Measurements from ENCODE around the gene KCTD1. TPM values are rescaled to one million over a fixed set of nuclear protein-coding genes. Genes with fewer than 3 reads are reported as not detected.

KCTD1 gene
- total and polyA plus RNA-seq, 10 of the 15 experiments (the other 5 are each of a cell fraction or from before 2014, with no cell fraction given): 1.5 to 13.4 (median 5.5) TPM

- RAD21 ChIA-PET (ENCODE audit: unreplicated experiment): interaction anchor here (0.7 kb wide), 1 partner anchor 79 kb away, joined by 3 read pairs; no protein-coding TSS in a partner anchor
- H2AFZ ChIP-seq (ENCODE audit: control insufficient read depth, low read depth, low read length): no peak overlapping the region
- H3K27me3 ChIP-seq (replicated peaks in 1 of 2; ENCODE audit: control insufficient read depth in 2 of 2, insufficient read depth in 2 of 2, low read length in 1 of 2): no peaks in the 10 kb centered on the region
- no peak overlapping the region for H3K4me3 ChIP-seq
- no peaks in the 10 kb centered on the region; the same call in 1 of the 2 replicates for H3K4me1 ChIP-seq (ENCODE audit: control insufficient read depth, insufficient read depth, low read length)
- FAIRE-seq: no peak
- H3K27ac ChIP-seq (ENCODE audit: control insufficient read depth, insufficient read depth): no peak overlapping the region
- no peak overlapping the region for H3K9ac ChIP-seq (ENCODE audit: control insufficient read depth, insufficient read depth, low read length)
- TF ChIP-seq KAT2A (conservative IDR thresholded peaks at IDR 0.05; ENCODE audit: control insufficient read depth, low read depth, low read length): no peak
- no peak for TF ChIP-seq ETV6 (conservative IDR thresholded peaks at IDR 0.05 in 1 of 2, IDR thresholded peaks at IDR 0.05 in 1 of 2; ENCODE audit: borderline replicate concordance in 1 of 2, low read depth in 1 of 2)
- TF ChIP-seq ZNF622 (IDR thresholded peaks at IDR 0.05): no peak
- TF ChIP-seq, protein P1, sequence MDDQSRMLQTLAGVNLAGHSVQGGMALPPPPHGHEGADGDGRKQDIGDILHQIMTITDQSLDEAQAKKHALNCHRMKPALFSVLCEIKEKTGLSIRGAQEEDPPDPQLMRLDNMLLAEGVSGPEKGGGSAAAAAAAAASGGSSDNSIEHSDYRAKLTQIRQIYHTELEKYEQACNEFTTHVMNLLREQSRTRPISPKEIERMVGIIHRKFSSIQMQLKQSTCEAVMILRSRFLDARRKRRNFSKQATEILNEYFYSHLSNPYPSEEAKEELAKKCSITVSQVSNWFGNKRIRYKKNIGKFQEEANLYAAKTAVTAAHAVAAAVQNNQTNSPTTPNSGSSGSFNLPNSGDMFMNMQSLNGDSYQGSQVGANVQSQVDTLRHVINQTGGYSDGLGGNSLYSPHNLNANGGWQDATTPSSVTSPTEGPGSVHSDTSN (IDR thresholded peaks at IDR 0.05; ENCODE audit: insufficient replicate concordance, low read depth, low read length): no peak
- no peak for TF ChIP-seq BCL3 (IDR thresholded peaks at IDR 0.05; ENCODE audit: borderline replicate concordance, insufficient read depth, low read depth, low read length, poor library complexity, severe bottlenecking)
- TF ChIP-seq ZZZ3 (IDR thresholded peaks at IDR 0.05; ENCODE audit: control insufficient read depth, insufficient read length, low read depth): no peak
- no peak for TF ChIP-seq POLR2AphosphoS2 (IDR thresholded peaks at IDR 0.05; ENCODE audit: low read depth, low read length)
- TF ChIP-seq TARDBP (IDR thresholded peaks at IDR 0.05; ENCODE audit: borderline replicate concordance): no peak
- no peak for DNase-seq (ENCODE audit: low read depth, low spot score)
- WGBS (ENCODE audit: insufficient coverage, insufficient replicate concordance, low lambda C conversion rate, missing lambda C conversion rate): 79% methylated on average over 4 of the region's 4 CpGs
- no peak overlapping the region for H3K4me2 ChIP-seq (ENCODE audit: control insufficient read depth, insufficient read depth)
- H3K79me2 ChIP-seq (ENCODE audit: control insufficient read depth, insufficient read depth, low read length): no peaks in the 10 kb centered on the region; the same call in 1 of the 2 replicates
- POLR2A ChIA-PET: no interaction called here
- intact Hi-C loops (cut with micrococcal nuclease; ENCODE audit: unreplicated experiment): no loop called here
- SMC1A ChIA-PET (ENCODE audit: uncharacterized antibody, unreplicated experiment): no interaction called here
- H3K9me3 ChIP-seq (replicated peaks; ENCODE audit: control insufficient read depth, insufficient read depth, low read length): no peaks in the 10 kb centered on the region
- H3K36me3 ChIP-seq (ENCODE audit: control insufficient read depth in 2 of 2, insufficient read depth in 2 of 2, low read length in 1 of 2): 0 out of 4 replicates have a peak, but pooled peaks cover 0 to 4% of the 10 kb centered on the region in 2 experiments
- in situ Hi-C loops (cut with MboI): no loop called here
- H4K20me1 ChIP-seq (ENCODE audit: control insufficient read depth, insufficient read depth): no peaks in the 10 kb centered on the region
- no TSS peak for BruUV-seq (replicated peaks)
- CTCF ChIA-PET: no interaction called here
- no peak for ATAC-seq
Measured at GRCh38 chr18:26536664-26537063, 11.7 kb downstream of the KCTD1 start.
